K562 (cell line): ENCODE data around the gene PICK1. TPM values are rescaled to one million over a fixed set of nuclear protein-coding genes. Genes with fewer than 3 reads are reported as not detected.

Source experiments
- ATAC-seq: fragments of 200-7000 bp; cut with Tn5 transposase; 3 replicates; pipeline ENCODE4 v1.9.1; 2020; ENCODE audit warnings: moderate library complexity
- BruUV-seq: library from RNA; stranded (reverse); fragments of 400-500 nt; replicated peaks from 2 replicates; lab custom pipeline; 2021; lab: Mats Ljungman, UMichigan
- CTCF ChIA-PET: fragments of 300-600 bp; formaldehyde crosslinking; extraction: SDS; loops from one replicate; lab custom pipeline; 2021; ENCODE audit warnings: low intra/inter-chr PET ratio; lab: Yijun Ruan, JAX
- POLR2A ChIA-PET: fragments of 300-600, 350-650 bp; sonication (Branson Sonifier 250); formaldehyde crosslinking; extraction: SDS; loops from one replicate; lab custom pipeline; 2021; ENCODE audit warnings: antibody characterized with exemption, inconsistent platforms; lab: Yijun Ruan, JAX
- DNase-seq, 4 experiments: peaks; one replicate each; pipeline versions ENCODE4 v3.0.0 to v3.0.0-alpha.2; 2011 to 2018; ENCODE audit warnings: low spot score in 3 of 4, mixed read lengths in 3 of 4; ENCODE audit errors: extremely low read depth in 1 of 4
- FAIRE-seq: peaks from 2 replicates; lab custom pipeline; 2011; peaks lifted over from hg19 to GRCh38; lab: Jason Lieb, UNC
- H2AFZ ChIP-seq: 2 replicates; pipeline ENCODE4 v1.6.0; 2011; ENCODE audit warnings: low read depth, low read length, control low read depth, inconsistent platforms
- H3K27ac ChIP-seq: fragments of 200-600 bp; 3 replicates; pipeline ENCODE4 v1.8.0; 2011; ENCODE audit warnings: low read depth, mild to moderate bottlenecking, control low read depth, inconsistent platforms, low read length, moderate library complexity, mixed read lengths; ENCODE audit errors: extremely low read depth
- H3K27me3 ChIP-seq, 2 experiments: fragments of 300-600 bp in 1 of 2; 2 replicates in 1 of 2; 3 replicates in 1 of 2; pipeline versions ENCODE4 v1.6.0 to v1.8.0; 2011; ENCODE audit warnings: inconsistent platforms in 2 of 2, low read length in 2 of 2, mild to moderate bottlenecking in 1 of 2, mixed read lengths in 1 of 2, moderate library complexity in 1 of 2; ENCODE audit not compliant: control insufficient read depth in 2 of 2, insufficient read depth in 2 of 2
- H3K36me3 ChIP-seq: fragments of 300-600 bp; 3 replicates; pipeline ENCODE4 v1.8.0; 2011; ENCODE audit warnings: mild to moderate bottlenecking, low read length, inconsistent platforms; ENCODE audit not compliant: control insufficient read depth, insufficient read depth
- H3K4me1 ChIP-seq, 2 experiments: fragments of 200-600 bp in 1 of 2; replicated peaks in 1 of 2; 2 replicates in 1 of 2; 3 replicates in 1 of 2; pipeline versions ENCODE4 v1.5.1 to v1.8.0; 2011; ENCODE audit warnings: inconsistent platforms in 2 of 2, low read length in 2 of 2, mild to moderate bottlenecking in 1 of 2, mixed read lengths in 1 of 2, moderate library complexity in 1 of 2; ENCODE audit not compliant: control insufficient read depth in 2 of 2, insufficient read depth in 2 of 2
- H3K4me2 ChIP-seq: 2 replicates; pipeline ENCODE4 v1.6.1; 2011; ENCODE audit warnings: low read length, control low read depth, inconsistent platforms, mixed read lengths; ENCODE audit not compliant: insufficient read depth
- H3K4me3 ChIP-seq: fragments of 200-600 bp; sonication (generic), shearing (Covaris generic); 2 replicates; pipeline ENCODE4 v1.5.1; 2016; ENCODE audit warnings: control low read depth, inconsistent platforms
- H3K79me2 ChIP-seq: fragments of 200-600 bp; 3 replicates; pipeline ENCODE4 v1.8.0; 2011; ENCODE audit warnings: low read length, inconsistent platforms; ENCODE audit not compliant: control insufficient read depth, insufficient read depth
- H3K9ac ChIP-seq, 2 experiments: 2 replicates each; pipeline versions ENCODE4 v1.6.0 to v1.6.1; 2011; ENCODE audit warnings: low read depth in 2 of 2, low read length in 2 of 2, control low read depth in 1 of 2, inconsistent platforms in 1 of 2, mild to moderate bottlenecking in 1 of 2, mixed read lengths in 1 of 2; ENCODE audit not compliant: insufficient read depth in 1 of 2
- H3K9me1 ChIP-seq: one replicate; pipeline ENCODE4 v1.6.0; 2011; ENCODE audit warnings: inconsistent platforms, mild to moderate bottlenecking, low read length, moderate library complexity; ENCODE audit not compliant: control insufficient read depth, insufficient read depth
- H3K9me3 ChIP-seq: replicated peaks from 2 replicates; pipeline ENCODE4 v1.5.1; 2011; ENCODE audit warnings: low read depth, low read length, inconsistent platforms; ENCODE audit not compliant: control insufficient read depth, insufficient read depth
- H4K20me1 ChIP-seq: replicated peaks from 2 replicates; pipeline ENCODE4 v1.6.1; 2011; ENCODE audit warnings: low read length, inconsistent platforms, mixed read lengths; ENCODE audit not compliant: control insufficient read depth, insufficient read depth
- BRF1 ChIP-seq: IDR thresholded peaks from 3 replicates; pipeline ENCODE4 v1.6.1; 2011; ENCODE audit warnings: borderline replicate concordance, mild to moderate bottlenecking; ENCODE audit not compliant: insufficient read length; ENCODE audit errors: extremely low read depth
- FOXP1 ChIP-seq: sonication (generic); formaldehyde crosslinking; IDR thresholded peaks from 2 replicates; pipeline ENCODE4 v1.8.0; 2022; ENCODE audit warnings: mild to moderate bottlenecking, missing genetic modification reagents
- PPARD ChIP-seq: fragments of 250-450 bp; sonication (Bioruptor Pico); IDR thresholded peaks from 2 replicates; pipeline ENCODE4 v1.8.0; 2022; ENCODE audit warnings: inconsistent platforms, mild to moderate bottlenecking, moderate library complexity
- RBBP5 ChIP-seq: fragments of 200-600 bp; sonication (generic); IDR thresholded peaks from 2 replicates; pipeline ENCODE4 v1.6.1; 2012; ENCODE audit warnings: borderline replicate concordance, mild to moderate bottlenecking, low read length, control low read depth, inconsistent platforms; ENCODE audit not compliant: insufficient read depth, poor library complexity, severe bottlenecking
- SAP30 ChIP-seq: fragments of 200-600 bp; sonication (generic); IDR thresholded peaks from 2 replicates; pipeline ENCODE4 v1.6.1; 2012; ENCODE audit warnings: borderline replicate concordance, low read depth, mild to moderate bottlenecking, moderate library complexity, low read length, control low read depth, inconsistent platforms; ENCODE audit not compliant: insufficient read depth, poor library complexity, severe bottlenecking
- TRIM24 ChIP-seq, 2 experiments: fragments of 450-650 bp; IDR thresholded peaks; 2 replicates each; pipeline ENCODE4 v1.6.1; 2016
- ZC3H8 ChIP-seq: fragments of 450-650 bp; IDR thresholded peaks from 2 replicates; pipeline ENCODE4 v1.6.1; 2017
- WGBS: fragments of 100-300 bp; shearing (Covaris generic); methylation state at CpG from one replicate; pipeline ENCODE4 v1.1.6; 2016; ENCODE audit warnings: low coverage, mixed read lengths; ENCODE audit not compliant: insufficient coverage; ENCODE audit errors: missing lambda C conversion rate; 5-methylcytosine and 5-hydroxymethylcytosine counted together
- in situ Hi-C: fragments of 300-500 bp; cut with MboI; formaldehyde crosslinking; loops from 4 replicates; pipeline ENCODE4 v1.15.0; 2018; ENCODE audit warnings: inconsistent platforms, mixed read lengths
- intact Hi-C: fragments of 100-400 bp; cut with micrococcal nuclease; formaldehyde crosslinking; loops from 2 replicates; pipeline ENCODE4 v1.14.2; 2022
- polyA plus RNA-seq, 8 experiments: library from polyadenylated mRNA; depleted of rRNA in 4 of 8; stranded (reverse) in 5 of 8; unstranded in 3 of 8; fragments of >200 nt; fragmentation: Nextera tagmentation in 2 of 8; fragmentation: Illumina TruSeq in 1 of 8; extraction: Ambion mirVana in 2 of 8; extraction: Trizol in 1 of 8; gene quantifications; 2 replicates each; pipeline versions ENCODE4 v1.2.1 to v1.2.3, GENCODE V29; 2011 to 2014; ENCODE audit warnings: inconsistent platforms in 1 of 8, missing spikeins in 1 of 8
- total RNA-seq, 7 experiments: library from RNA; depleted of rRNA in 6 of 7; stranded (reverse); fragments of >200 nt in 6 of 7; fragmentation: Illumina TruSeq in 2 of 7; extraction: Trizol in 2 of 7; gene quantifications; 2 replicates each; pipeline versions ENCODE4 v1.2.1 to v1.2.3, GENCODE V29; 2011 to 2021; ENCODE audit warnings: low replicate concordance in 1 of 7
- TF ChIP-seq, protein P1 (sequence below): fragments of 450-650 bp; formaldehyde crosslinking; IDR thresholded peaks from 2 replicates; pipeline ENCODE4 v1.4.0; 2020; ENCODE audit warnings: mild to moderate bottlenecking, moderate library complexity
- TF ChIP-seq, protein P2 (sequence below): fragments of 250-450 bp; sonication (Bioruptor Pico); IDR thresholded peaks from 2 replicates; pipeline ENCODE4 v1.4.0; 2020; ENCODE audit warnings: mild to moderate bottlenecking, moderate library complexity
- TF ChIP-seq, protein P3 (sequence below): fragments of 450-650 bp; IDR thresholded peaks from one replicate; pipeline ENCODE4 v1.6.1; 2018; ENCODE audit warnings: mild to moderate bottlenecking, moderate library complexity; ENCODE audit not compliant: partially characterized antibody
- TF ChIP-seq, protein P4 (sequence below): fragments of 150-350 bp; conservative IDR thresholded peaks from 2 replicates; pipeline ENCODE4 v1.6.1; 2014; ENCODE audit warnings: low read length
- TF ChIP-seq, protein P5 (sequence below): fragments of 250-450 bp; sonication (Bioruptor Pico); IDR thresholded peaks from 2 replicates; pipeline ENCODE4 v1.5.0; 2021

The PICK1 gene
- total and polyA plus RNA-seq, 9 of the 15 experiments (the other 6 are each of a cell fraction or from before 2014, with no cell fraction given) = 0.06 to 11.0 (median 7.9) TPM; not detected in 1

DNA sequence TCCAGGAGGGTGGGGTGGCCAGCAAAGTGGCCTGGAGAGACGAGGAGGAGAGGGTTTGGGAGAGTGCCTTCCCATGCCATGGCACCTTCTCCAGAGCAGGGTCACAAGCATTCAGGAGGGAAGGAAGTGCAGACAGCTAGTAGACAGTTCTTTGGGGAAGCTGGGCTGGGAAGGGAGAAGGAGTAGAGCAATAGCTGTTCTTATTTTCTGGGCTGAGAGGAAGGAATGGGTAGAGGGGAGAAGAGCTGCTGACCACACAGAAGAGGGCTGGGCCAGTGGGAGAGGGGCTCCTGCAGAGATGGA is 14.8 kb upstream of the PICK1 start:
- H3K9me1 ChIP-seq = no peaks in the 10 kb centered on the region
- H4K20me1 ChIP-seq = no peaks in the 10 kb centered on the region
- no peak overlapping the region for H3K4me2 ChIP-seq
- no peak for DNase-seq
- CTCF ChIA-PET = no interaction called here
- H3K9me3 ChIP-seq = no peaks in the 10 kb centered on the region
- in situ Hi-C loops = no loop called here
- ATAC-seq = no peak
- POLR2A ChIA-PET = interaction anchor here (0.6 to 1.8 kb wide), 4 partner anchors 8 to 546 kb away, joined by 3 to 9 read pairs (median 4); no protein-coding TSS in a partner anchor
- WGBS = no CpG with 5 or more reads among the region's 1 CpG
- H3K27me3 ChIP-seq = no peaks in the 10 kb centered on the region
- no peak for FAIRE-seq
- H3K27ac ChIP-seq = no peak overlapping the region
- no peaks in the 10 kb centered on the region for H3K79me2 ChIP-seq
- H3K4me3 ChIP-seq = no peak overlapping the region
- H3K36me3 ChIP-seq = no peaks in the 10 kb centered on the region
- no peak overlapping the region; a peak in 2 of 4 replicates for H3K9ac ChIP-seq
- intact Hi-C loops = no loop called here
- BruUV-seq = no TSS peak
- H3K4me1 ChIP-seq = peaks cover 0 to 26% of the 10 kb centered on the region in 2 experiments; a peak in 3 of 5 replicates
- no peak overlapping the region for H2AFZ ChIP-seq
- TF ChIP-seq, protein P1, sequence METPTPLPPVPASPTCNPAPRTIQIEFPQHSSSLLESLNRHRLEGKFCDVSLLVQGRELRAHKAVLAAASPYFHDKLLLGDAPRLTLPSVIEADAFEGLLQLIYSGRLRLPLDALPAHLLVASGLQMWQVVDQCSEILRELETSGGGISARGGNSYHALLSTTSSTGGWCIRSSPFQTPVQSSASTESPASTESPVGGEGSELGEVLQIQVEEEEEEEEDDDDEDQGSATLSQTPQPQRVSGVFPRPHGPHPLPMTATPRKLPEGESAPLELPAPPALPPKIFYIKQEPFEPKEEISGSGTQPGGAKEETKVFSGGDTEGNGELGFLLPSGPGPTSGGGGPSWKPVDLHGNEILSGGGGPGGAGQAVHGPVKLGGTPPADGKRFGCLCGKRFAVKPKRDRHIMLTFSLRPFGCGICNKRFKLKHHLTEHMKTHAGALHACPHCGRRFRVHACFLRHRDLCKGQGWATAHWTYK = no peak
- TF ChIP-seq, protein P2, sequence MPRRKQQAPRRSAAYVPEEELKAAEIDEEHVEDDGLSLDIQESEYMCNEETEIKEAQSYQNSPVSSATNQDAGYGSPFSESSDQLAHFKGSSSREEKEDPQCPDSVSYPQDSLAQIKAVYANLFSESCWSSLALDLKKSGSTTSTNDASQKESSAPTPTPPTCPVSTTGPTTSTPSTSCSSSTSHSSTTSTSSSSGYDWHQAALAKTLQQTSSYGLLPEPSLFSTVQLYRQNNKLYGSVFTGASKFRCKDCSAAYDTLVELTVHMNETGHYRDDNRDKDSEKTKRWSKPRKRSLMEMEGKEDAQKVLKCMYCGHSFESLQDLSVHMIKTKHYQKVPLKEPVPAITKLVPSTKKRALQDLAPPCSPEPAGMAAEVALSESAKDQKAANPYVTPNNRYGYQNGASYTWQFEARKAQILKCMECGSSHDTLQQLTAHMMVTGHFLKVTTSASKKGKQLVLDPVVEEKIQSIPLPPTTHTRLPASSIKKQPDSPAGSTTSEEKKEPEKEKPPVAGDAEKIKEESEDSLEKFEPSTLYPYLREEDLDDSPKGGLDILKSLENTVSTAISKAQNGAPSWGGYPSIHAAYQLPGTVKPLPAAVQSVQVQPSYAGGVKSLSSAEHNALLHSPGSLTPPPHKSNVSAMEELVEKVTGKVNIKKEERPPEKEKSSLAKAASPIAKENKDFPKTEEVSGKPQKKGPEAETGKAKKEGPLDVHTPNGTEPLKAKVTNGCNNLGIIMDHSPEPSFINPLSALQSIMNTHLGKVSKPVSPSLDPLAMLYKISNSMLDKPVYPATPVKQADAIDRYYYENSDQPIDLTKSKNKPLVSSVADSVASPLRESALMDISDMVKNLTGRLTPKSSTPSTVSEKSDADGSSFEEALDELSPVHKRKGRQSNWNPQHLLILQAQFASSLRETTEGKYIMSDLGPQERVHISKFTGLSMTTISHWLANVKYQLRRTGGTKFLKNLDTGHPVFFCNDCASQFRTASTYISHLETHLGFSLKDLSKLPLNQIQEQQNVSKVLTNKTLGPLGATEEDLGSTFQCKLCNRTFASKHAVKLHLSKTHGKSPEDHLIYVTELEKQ (CRISPR knock-in tag) = no peak
- TF ChIP-seq FOXP1 (no peak), TRIM24 (IDR thresholded peaks at IDR 0.05) (no peak), BRF1 (no peak), RBBP5 (no peak), SAP30 (no peak), ZC3H8 (no peak), PPARD (CRISPR knock-in tag) (no peak)
- TF ChIP-seq, protein P3, sequence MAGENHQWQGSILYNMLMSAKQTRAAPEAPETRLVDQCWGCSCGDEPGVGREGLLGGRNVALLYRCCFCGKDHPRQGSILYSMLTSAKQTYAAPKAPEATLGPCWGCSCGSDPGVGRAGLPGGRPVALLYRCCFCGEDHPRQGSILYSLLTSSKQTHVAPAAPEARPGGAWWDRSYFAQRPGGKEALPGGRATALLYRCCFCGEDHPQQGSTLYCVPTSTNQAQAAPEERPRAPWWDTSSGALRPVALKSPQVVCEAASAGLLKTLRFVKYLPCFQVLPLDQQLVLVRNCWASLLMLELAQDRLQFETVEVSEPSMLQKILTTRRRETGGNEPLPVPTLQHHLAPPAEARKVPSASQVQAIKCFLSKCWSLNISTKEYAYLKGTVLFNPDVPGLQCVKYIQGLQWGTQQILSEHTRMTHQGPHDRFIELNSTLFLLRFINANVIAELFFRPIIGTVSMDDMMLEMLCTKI = no peak
- TF ChIP-seq, protein P4, sequence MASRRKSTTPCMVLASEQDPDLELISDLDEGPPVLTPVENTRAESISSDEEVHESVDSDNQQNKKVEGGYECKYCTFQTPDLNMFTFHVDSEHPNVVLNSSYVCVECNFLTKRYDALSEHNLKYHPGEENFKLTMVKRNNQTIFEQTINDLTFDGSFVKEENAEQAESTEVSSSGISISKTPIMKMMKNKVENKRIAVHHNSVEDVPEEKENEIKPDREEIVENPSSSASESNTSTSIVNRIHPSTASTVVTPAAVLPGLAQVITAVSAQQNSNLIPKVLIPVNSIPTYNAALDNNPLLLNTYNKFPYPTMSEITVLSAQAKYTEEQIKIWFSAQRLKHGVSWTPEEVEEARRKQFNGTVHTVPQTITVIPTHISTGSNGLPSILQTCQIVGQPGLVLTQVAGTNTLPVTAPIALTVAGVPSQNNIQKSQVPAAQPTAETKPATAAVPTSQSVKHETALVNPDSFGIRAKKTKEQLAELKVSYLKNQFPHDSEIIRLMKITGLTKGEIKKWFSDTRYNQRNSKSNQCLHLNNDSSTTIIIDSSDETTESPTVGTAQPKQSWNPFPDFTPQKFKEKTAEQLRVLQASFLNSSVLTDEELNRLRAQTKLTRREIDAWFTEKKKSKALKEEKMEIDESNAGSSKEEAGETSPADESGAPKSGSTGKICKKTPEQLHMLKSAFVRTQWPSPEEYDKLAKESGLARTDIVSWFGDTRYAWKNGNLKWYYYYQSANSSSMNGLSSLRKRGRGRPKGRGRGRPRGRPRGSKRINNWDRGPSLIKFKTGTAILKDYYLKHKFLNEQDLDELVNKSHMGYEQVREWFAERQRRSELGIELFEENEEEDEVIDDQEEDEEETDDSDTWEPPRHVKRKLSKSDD = no peak
- TF ChIP-seq, protein P5, sequence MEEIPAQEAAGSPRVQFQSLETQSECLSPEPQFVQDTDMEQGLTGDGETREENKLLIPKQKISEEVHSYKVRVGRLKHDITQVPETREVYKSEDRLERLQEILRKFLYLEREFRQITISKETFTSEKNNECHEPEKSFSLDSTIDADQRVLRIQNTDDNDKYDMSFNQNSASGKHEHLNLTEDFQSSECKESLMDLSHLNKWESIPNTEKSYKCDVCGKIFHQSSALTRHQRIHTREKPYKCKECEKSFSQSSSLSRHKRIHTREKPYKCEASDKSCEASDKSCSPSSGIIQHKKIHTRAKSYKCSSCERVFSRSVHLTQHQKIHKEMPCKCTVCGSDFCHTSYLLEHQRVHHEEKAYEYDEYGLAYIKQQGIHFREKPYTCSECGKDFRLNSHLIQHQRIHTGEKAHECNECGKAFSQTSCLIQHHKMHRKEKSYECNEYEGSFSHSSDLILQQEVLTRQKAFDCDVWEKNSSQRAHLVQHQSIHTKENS = no peak
